ENCODE measurements around the gene KRT28. TPM values are rescaled to one million over a fixed set of nuclear protein-coding genes. Genes with fewer than 3 reads are reported as not detected.
"Not testable (repeated sequence)": the region's sequence is repeated elsewhere in the genome, so short reads cannot be mapped to it uniquely, and the experiment has no call there.

Gene KRT28
- total and polyA plus RNA-seq, 2 of the 13 experiments (the other 11 are each of a cell fraction or from before 2014, with no cell fraction given) = not detected

- TF ChIP-seq PRDM10 (CRISPR knock-in tag; IDR thresholded peaks at IDR 0.05; ENCODE audit: low read depth) (no peak), NFRKB (IDR thresholded peaks at IDR 0.05) (no peak), ZSCAN29 (CRISPR knock-in tag; conservative IDR thresholded peaks at IDR 0.05) (no peak), ZSCAN30 (CRISPR knock-in tag; IDR thresholded peaks at IDR 0.05) (no peak), KDM6A (CRISPR knock-in tag; IDR thresholded peaks at IDR 0.05; ENCODE audit: low read depth) (no peak), THAP11 (CRISPR knock-in tag; IDR thresholded peaks at IDR 0.05) (no peak), ZNF576 (CRISPR knock-in tag; IDR thresholded peaks at IDR 0.05) (no peak)
- TF ChIP-seq, protein P1, sequence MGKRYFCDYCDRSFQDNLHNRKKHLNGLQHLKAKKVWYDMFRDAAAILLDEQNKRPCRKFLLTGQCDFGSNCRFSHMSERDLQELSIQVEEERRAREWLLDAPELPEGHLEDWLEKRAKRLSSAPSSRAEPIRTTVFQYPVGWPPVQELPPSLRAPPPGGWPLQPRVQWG (CRISPR knock-in tag; IDR thresholded peaks at IDR 0.05; ENCODE audit: borderline replicate concordance, low read depth) = no peak
- TF ChIP-seq, protein P2, sequence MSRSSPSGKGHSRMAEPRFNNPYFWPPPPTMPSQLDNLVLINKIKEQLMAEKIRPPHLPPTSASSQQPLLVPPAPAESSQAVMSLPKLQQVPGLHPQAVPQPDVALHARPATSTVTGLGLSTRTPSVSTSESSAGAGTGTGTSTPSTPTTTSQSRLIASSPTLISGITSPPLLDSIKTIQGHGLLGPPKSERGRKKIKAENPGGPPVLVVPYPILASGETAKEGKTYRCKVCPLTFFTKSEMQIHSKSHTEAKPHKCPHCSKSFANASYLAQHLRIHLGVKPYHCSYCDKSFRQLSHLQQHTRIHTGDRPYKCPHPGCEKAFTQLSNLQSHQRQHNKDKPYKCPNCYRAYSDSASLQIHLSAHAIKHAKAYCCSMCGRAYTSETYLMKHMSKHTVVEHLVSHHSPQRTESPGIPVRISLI (CRISPR knock-in tag; IDR thresholded peaks at IDR 0.05; ENCODE audit: borderline replicate concordance) = no peak
Measured at GRCh38 chr17:40750391-40750790, 49.4 kb downstream of the KRT28 start (continued).

GRCh38 chr17:40748666-40749065, 51.1 kb downstream of the KRT28 start:
- H3K36me3 ChIP-seq (replicated peaks in 1 of 2; ENCODE audit: control insufficient read depth in 1 of 2, insufficient read depth in 2 of 2, low read length in 2 of 2); H3K9me3 ChIP-seq (ENCODE audit: low read length); in situ Hi-C loops (cut with HindIII; ENCODE audit: extremely low pct_ligation_motif_present, low pct_unique_long_range_greater_than_20kb); H4K20me1 ChIP-seq (ENCODE audit: insufficient read depth, low read length); H3K4me2 ChIP-seq (ENCODE audit: low read depth, low read length); DNase-seq (ENCODE audit: low spot score); H2AFZ ChIP-seq (ENCODE audit: low read length); H3K79me2 ChIP-seq (ENCODE audit: insufficient read depth, low read length); H3K9ac ChIP-seq (ENCODE audit: insufficient read depth, low read depth, low read length); CTCF ChIA-PET (ENCODE audit: low intra/inter-chr PET ratio, low total read pairs); H3K4me3 ChIP-seq (replicated peaks in 1 of 3; ENCODE audit: insufficient read depth in 1 of 3, low read depth in 2 of 3, low read length in 3 of 3); H3K27me3 ChIP-seq (ENCODE audit: control insufficient read depth in 1 of 2, insufficient read depth in 2 of 2, low read length in 2 of 2); ATAC-seq; POLR2A ChIA-PET; intact Hi-C loops (cut with micrococcal nuclease; ENCODE audit: unreplicated experiment); H3K27ac ChIP-seq (ENCODE audit: extremely low read length, insufficient read depth, low read length); BruUV-seq (replicated peaks); H3K4me1 ChIP-seq (ENCODE audit: insufficient read depth, low read length): not testable (repeated sequence)
- 0% methylated on average over 1 of the region's 1 CpG for WGBS (ENCODE audit: low lambda C conversion rate)
- FAIRE-seq = peak; percentile 8

Other genes with a start within 250 kb of the KRT28 start
- 0.04 TPM in 1 of 2 replicates, not detected in the other for gene CCR7, start 234.5 kb downstream of the KRT28 start, total RNA-seq (2016; rRNA removed; fragmentation: Illumina TruSeq; extraction: Trizol)
- 0.53 and 0.55 TPM in 2 replicates for gene CCR7, start 234.5 kb downstream of the KRT28 start, polyA plus RNA-seq (2011; rRNA removed)
- 127 and 168 TPM in 2 replicates for gene SMARCE1, start 152.1 kb downstream of the KRT28 start, total RNA-seq (2016; rRNA removed; fragmentation: Illumina TruSeq; extraction: Trizol)
- 34.6 and 43.5 TPM in 2 replicates for gene SMARCE1, start 152.1 kb downstream of the KRT28 start, polyA plus RNA-seq (2011; rRNA removed)
- not detected in 2 replicates for gene KRT222, start 134.8 kb downstream of the KRT28 start, total RNA-seq (2016; rRNA removed; fragmentation: Illumina TruSeq; extraction: Trizol)
- not detected in 2 replicates for gene KRT222, start 134.8 kb downstream of the KRT28 start, polyA plus RNA-seq (2011; rRNA removed)
- gene KRT24, start 96.2 kb downstream of the KRT28 start, total RNA-seq (2016; rRNA removed; fragmentation: Illumina TruSeq; extraction: Trizol) = not detected in 2 replicates
- not detected in 2 replicates for gene KRT24, start 96.2 kb downstream of the KRT28 start, polyA plus RNA-seq (2011; rRNA removed)
- not detected in 2 replicates for gene KRT25, start 44.6 kb downstream of the KRT28 start, total RNA-seq (2016; rRNA removed; fragmentation: Illumina TruSeq; extraction: Trizol)
- not detected in 2 replicates for gene KRT25, start 44.6 kb downstream of the KRT28 start, polyA plus RNA-seq (2011; rRNA removed)
- gene KRT26, start 27.8 kb downstream of the KRT28 start, total RNA-seq (2016; rRNA removed; fragmentation: Illumina TruSeq; extraction: Trizol) = not detected in 2 replicates
- not detected in 2 replicates for gene KRT26, start 27.8 kb downstream of the KRT28 start, polyA plus RNA-seq (2011; rRNA removed)
- not detected in 2 replicates for gene KRT27, start 17.4 kb downstream of the KRT28 start, total RNA-seq (2016; rRNA removed; fragmentation: Illumina TruSeq; extraction: Trizol)
- not detected in 2 replicates for gene KRT27, start 17.4 kb downstream of the KRT28 start, polyA plus RNA-seq (2011; rRNA removed)
- gene KRT10, start 22.7 kb upstream of the KRT28 start, total RNA-seq (2016; rRNA removed; fragmentation: Illumina TruSeq; extraction: Trizol) = 25.1 and 25.7 TPM in 2 replicates
- 23.0 and 27.5 TPM in 2 replicates for gene KRT10, start 22.7 kb upstream of the KRT28 start, polyA plus RNA-seq (2011; rRNA removed)
- gene KRT12, start 67.3 kb upstream of the KRT28 start, total RNA-seq (2016; rRNA removed; fragmentation: Illumina TruSeq; extraction: Trizol) = 0.07 TPM in 1 of 2 replicates, not detected in the other
- 0.09 and 0.31 TPM in 2 replicates for gene KRT12, start 67.3 kb upstream of the KRT28 start, polyA plus RNA-seq (2011; rRNA removed)
- gene KRT20, start 85.3 kb upstream of the KRT28 start, total RNA-seq (2016; rRNA removed; fragmentation: Illumina TruSeq; extraction: Trizol) = 0.13 and 0.14 TPM in 2 replicates
- 0.20 and 1.0 TPM in 2 replicates for gene KRT20, start 85.3 kb upstream of the KRT28 start, polyA plus RNA-seq (2011; rRNA removed)
- gene KRT23, start 137.7 kb upstream of the KRT28 start, total RNA-seq (2016; rRNA removed; fragmentation: Illumina TruSeq; extraction: Trizol) = 24.7 and 32.9 TPM in 2 replicates
- gene KRT23, start 137.7 kb upstream of the KRT28 start, polyA plus RNA-seq (2011; rRNA removed) = 48.4 and 51.1 TPM in 2 replicates
- 0.07 TPM in 1 of 2 replicates, not detected in the other for gene KRT39, start 167.0 kb upstream of the KRT28 start, total RNA-seq (2016; rRNA removed; fragmentation: Illumina TruSeq; extraction: Trizol)
- 1.2 and 1.6 TPM in 2 replicates for gene KRT39, start 167.0 kb upstream of the KRT28 start, polyA plus RNA-seq (2011; rRNA removed)
- not detected in 2 replicates for gene KRT40, start 184.4 kb upstream of the KRT28 start, total RNA-seq (2016; rRNA removed; fragmentation: Illumina TruSeq; extraction: Trizol)
- not detected in 2 replicates for gene KRT40, start 184.4 kb upstream of the KRT28 start, polyA plus RNA-seq (2011; rRNA removed)
- not detected in 2 replicates for gene KRTAP3-3, start 194.2 kb upstream of the KRT28 start, total RNA-seq (2016; rRNA removed; fragmentation: Illumina TruSeq; extraction: Trizol)
- gene KRTAP3-3, start 194.2 kb upstream of the KRT28 start, polyA plus RNA-seq (2011; rRNA removed) = not detected in 2 replicates
- not detected in 2 replicates for gene KRTAP3-2, start 199.9 kb upstream of the KRT28 start, total RNA-seq (2016; rRNA removed; fragmentation: Illumina TruSeq; extraction: Trizol)
- not detected in 2 replicates for gene KRTAP3-2, start 199.9 kb upstream of the KRT28 start, polyA plus RNA-seq (2011; rRNA removed)
- 0.29 and 0.81 TPM in 2 replicates for gene KRTAP3-1, start 209.2 kb upstream of the KRT28 start, total RNA-seq (2016; rRNA removed; fragmentation: Illumina TruSeq; extraction: Trizol)
- gene KRTAP3-1, start 209.2 kb upstream of the KRT28 start, polyA plus RNA-seq (2011; rRNA removed) = 3.7 and 3.8 TPM in 2 replicates
- gene KRTAP1-5, start 227.2 kb upstream of the KRT28 start, total RNA-seq (2016; rRNA removed; fragmentation: Illumina TruSeq; extraction: Trizol) = not detected in 2 replicates
- 0.07 and 0.09 TPM in 2 replicates for gene KRTAP1-5, start 227.2 kb upstream of the KRT28 start, polyA plus RNA-seq (2011; rRNA removed)
- not detected in 2 replicates for gene KRTAP1-4, start 230.2 kb upstream of the KRT28 start, total RNA-seq (2016; rRNA removed; fragmentation: Illumina TruSeq; extraction: Trizol)
- not detected in 2 replicates for gene KRTAP1-4, start 230.2 kb upstream of the KRT28 start, polyA plus RNA-seq (2011; rRNA removed)
- not detected in 2 replicates for gene KRTAP1-3, start 234.9 kb upstream of the KRT28 start, total RNA-seq (2016; rRNA removed; fragmentation: Illumina TruSeq; extraction: Trizol)
- not detected in 2 replicates for gene KRTAP1-3, start 234.9 kb upstream of the KRT28 start, polyA plus RNA-seq (2011; rRNA removed)
- gene KRTAP1-1, start 241.5 kb upstream of the KRT28 start, total RNA-seq (2016; rRNA removed; fragmentation: Illumina TruSeq; extraction: Trizol) = not detected in 2 replicates
- not detected in 2 replicates for gene KRTAP1-1, start 241.5 kb upstream of the KRT28 start, polyA plus RNA-seq (2011; rRNA removed)
- not detected in 2 replicates for gene KRTAP2-1, start 247.4 kb upstream of the KRT28 start, total RNA-seq (2016; rRNA removed; fragmentation: Illumina TruSeq; extraction: Trizol)
- gene KRTAP2-1, start 247.4 kb upstream of the KRT28 start, polyA plus RNA-seq (2011; rRNA removed) = not detected in 2 replicates